AG08395 (cell line): ENCODE data around the gene PSD2.

Source experiments
- DNase-seq: peaks from one replicate; pipeline ENCODE4 v3.0.0; 2012; ENCODE audit warnings: mixed read lengths, low spot score

The PSD2 gene

GRCh38 chr5:139763280-139763929, 32.2 kb upstream of the PSD2 start:
- DNase-seq, result no peak

GRCh38 chr5:139763930-139764791, 31.4 kb upstream of the PSD2 start:
- no peak for DNase-seq

GRCh38 chr5:139764886-139765408, 30.7 kb upstream of the PSD2 start:
- no peak for DNase-seq

- peak; percentile 79 for DNase-seq
Observed at GRCh38 chr5:139765409-139766217, 30.0 kb upstream of the PSD2 start.

GRCh38 chr5:139767960-139768359, 27.6 kb upstream of the PSD2 start:
- no peak for DNase-seq

GRCh38 chr5:139768807-139769465, 26.7 kb upstream of the PSD2 start:
- no peak for DNase-seq

GRCh38 chr5:139769477-139769876, 26.1 kb upstream of the PSD2 start:
- DNase-seq, result no peak

- DNase-seq, result no peak
Observed at GRCh38 chr5:139770722-139771121, 24.9 kb upstream of the PSD2 start.

- DNase-seq, result no peak
Observed at GRCh38 chr5:139772089-139772791, 23.4 kb upstream of the PSD2 start.

GRCh38 chr5:139772927-139773690, 22.5 kb upstream of the PSD2 start:
- no peak for DNase-seq

- DNase-seq, result peak; percentile 81
Observed at GRCh38 chr5:139774980-139775661, 20.5 kb upstream of the PSD2 start.

GRCh38 chr5:139775872-139776271, 19.7 kb upstream of the PSD2 start:
- DNase-seq, result no peak

GRCh38 chr5:139776861-139777260, 18.7 kb upstream of the PSD2 start:
- no peak for DNase-seq

GRCh38 chr5:139783436-139783965, 12.1 kb upstream of the PSD2 start:
- DNase-seq, result no peak

- DNase-seq, result no peak
Observed at GRCh38 chr5:139784488-139784887, 11.1 kb upstream of the PSD2 start.

GRCh38 chr5:139787257-139787567, 8.4 kb upstream of the PSD2 start:
- no peak for DNase-seq

GRCh38 chr5:139787568-139788293, 7.9 kb upstream of the PSD2 start:
- peak; percentile 96 for DNase-seq

GRCh38 chr5:139788294-139788910, 7.2 kb upstream of the PSD2 start:
- peak; percentile 52 for DNase-seq
